Stimulated activated naive CD4-positive, alpha-beta T cell (primary cell): ENCODE measurements around the gene ACKR2.
"Not testable (repeated sequence)": the region's sequence is repeated elsewhere in the genome, so short reads cannot be mapped to it uniquely, and the experiment has no call there.

ENCODE experiments used
- DNase-seq, 6 experiments: peaks; one replicate each; lab custom pipeline; 2025; lab: John Stamatoyannopoulos, UW

ACKR2 gene

GRCh38 chr3:42855547-42856380, 46.5 kb downstream of the ACKR2 start:
- DNase-seq: no peak

- DNase-seq: no peak
These were observed 47.3 kb downstream of the ACKR2 start for GRCh38 chr3:42856544-42856943.

GRCh38 chr3:42864321-42864950, 55.2 kb downstream of the ACKR2 start:
- DNase-seq: no peak

DNA sequence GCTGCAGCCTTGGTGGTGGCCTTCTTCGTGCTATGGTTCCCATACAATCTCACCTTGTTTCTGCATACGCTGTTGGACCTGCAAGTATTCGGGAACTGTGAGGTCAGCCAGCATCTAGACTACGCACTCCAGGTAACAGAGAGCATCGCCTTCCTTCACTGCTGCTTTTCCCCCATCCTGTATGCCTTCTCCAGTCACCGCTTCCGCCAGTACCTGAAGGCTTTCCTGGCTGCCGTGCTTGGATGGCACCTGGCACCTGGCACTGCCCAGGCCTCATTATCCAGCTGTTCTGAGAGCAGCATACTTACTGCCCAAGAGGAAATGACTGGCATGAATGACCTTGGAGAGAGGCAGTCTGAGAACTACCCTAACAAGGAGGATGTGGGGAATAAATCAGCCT, 56.0 kb downstream of the ACKR2 start:
- no peak for DNase-seq

DNA sequence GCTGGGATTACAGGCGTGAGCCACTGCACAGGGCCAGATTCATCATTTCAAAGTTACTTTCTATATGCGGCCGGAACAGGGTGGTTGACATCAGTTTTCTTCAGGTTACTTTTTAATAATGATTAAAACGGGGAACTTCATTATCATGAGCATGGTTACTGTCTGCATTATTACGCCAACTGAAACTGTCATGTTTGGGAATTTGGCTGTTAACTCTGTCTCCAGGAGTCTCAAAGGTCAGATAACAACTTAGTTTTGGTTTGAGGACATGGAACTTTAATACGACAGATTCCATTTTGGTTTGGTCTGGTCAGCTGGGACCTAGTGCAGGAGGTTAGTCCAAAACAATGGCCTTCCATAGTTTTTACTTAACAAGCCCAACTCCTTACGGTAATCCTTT, 57.9 kb downstream of the ACKR2 start:
- DNase-seq: no peak

DNA sequence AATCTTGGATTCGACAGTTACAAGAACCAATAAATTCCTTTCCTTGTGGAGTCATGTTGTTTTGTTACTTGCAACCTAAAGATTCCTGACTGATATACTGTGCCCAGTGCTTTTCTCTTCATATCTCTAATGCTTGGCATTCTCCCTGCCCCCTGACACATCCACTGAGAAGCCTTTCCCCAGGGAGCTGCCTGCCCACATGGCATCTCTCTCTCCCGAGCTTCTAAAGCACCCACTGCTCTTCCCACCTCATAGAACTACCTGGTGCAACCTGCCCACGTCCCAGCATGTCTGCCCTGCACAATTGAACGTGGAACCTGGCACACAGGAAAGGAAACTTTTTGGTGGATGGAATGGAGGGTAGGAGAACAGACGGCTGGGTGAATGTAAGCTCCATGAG, 59.6 kb downstream of the ACKR2 start:
- no peak for DNase-seq

- no peak for DNase-seq
These were observed 62.4 kb downstream of the ACKR2 start for GRCh38 chr3:42871592-42872196.

- DNase-seq: no peak
These were observed 63.5 kb downstream of the ACKR2 start for GRCh38 chr3:42872718-42873117.

DNA sequence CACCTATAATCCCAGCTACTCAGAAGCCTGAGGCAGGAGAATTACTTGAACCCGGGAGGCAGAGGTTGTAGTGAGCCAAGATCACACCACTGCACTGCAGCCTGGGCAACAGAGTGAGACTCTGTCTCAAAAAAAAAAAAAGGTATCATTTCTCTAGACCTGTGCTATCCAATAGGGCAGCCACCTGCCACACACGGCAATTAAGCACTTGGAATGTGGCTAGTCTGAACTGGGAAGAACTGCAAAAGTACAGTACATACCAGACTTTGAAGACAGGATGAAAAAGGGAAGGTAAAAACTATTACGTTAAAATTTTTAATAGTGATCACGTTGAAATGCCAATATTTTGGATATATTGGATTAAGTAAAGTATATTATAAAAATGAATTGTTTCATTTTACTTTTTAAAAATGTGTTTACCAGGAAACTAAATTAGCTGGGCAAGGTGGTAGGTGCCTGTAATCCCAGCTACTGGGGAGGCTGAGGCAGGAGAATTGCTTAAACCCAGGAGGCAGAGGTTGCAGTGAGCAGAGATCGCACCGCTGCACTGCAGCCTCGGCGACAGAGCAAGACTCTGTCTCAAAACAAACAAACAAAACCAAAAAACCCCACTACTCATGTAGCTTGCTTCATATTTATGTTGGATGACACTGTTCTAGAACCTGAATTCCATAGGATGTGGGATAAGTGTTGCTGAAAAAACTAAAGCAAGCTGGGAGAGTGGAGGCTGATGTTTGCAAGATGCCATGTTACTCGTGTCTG, 64.2 kb downstream of the ACKR2 start:
- no peak for DNase-seq

DNA sequence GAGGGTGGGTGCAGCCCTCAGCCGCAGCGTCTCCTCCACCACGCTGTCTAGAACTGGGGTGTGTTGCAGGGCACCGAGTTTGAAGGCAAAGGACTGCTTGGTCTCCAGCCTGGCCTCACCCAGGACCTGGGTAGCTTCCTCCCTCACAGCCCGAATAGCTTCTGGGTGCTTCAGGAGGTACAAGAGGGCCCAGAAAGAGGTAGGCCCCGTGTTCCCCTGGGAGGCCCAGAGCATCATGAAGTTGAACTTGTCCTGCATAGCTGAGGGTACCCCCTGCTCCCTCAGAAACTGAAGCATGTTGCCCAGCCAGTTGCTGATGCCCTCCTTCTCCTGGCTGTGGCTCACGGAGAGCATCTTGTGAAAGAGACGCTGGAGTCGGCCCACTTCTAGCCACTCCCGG, 65.5 kb downstream of the ACKR2 start:
- DNase-seq: no peak

DNA sequence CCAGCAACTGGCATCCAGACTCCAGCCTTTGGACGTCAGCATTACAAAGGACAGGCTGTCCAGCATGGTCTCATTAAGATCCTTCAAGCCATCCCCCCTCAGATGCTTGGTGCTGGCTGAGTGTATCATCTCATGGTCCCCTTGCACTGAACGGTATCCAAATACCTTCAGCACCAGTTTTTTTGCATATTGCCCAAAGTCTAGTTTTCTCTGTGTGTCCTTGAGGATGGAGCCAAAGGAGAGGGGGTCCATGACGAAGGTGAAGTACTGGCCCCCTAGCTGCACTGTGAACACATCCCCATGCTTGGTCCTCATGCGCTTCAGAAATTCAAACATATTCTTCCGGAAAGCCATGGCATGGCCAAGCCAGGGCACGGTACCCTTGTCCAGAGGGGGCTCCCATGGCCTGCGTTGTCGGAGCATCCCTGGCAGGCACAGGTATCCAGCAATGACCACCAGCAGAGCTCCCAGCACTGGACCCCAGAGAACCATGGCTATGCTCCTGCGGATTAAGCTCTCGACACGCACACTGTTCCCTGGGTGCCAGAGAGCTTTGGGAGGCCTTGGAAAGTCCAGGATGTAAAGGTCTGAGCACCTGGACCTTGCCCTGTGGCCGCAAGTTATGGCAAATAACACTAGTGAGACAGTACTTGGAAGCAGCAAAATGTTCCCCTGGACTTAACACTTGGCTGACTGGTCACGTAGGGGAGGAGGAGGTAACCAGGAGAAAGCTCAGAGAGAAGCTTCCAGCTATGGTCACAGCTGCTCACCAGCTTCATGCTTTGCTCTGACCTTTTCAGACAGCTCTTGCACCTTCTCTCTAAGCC, 66.3 kb downstream of the ACKR2 start, which contains the start of gene CYP8B1:
Gene CYP8B1, minus strand, starts transcription at position 555 of the 827 bp plus-strand sequence. Its CDS starts 63 bp downstream, at position 492.
- DNase-seq: no peak

DNA sequence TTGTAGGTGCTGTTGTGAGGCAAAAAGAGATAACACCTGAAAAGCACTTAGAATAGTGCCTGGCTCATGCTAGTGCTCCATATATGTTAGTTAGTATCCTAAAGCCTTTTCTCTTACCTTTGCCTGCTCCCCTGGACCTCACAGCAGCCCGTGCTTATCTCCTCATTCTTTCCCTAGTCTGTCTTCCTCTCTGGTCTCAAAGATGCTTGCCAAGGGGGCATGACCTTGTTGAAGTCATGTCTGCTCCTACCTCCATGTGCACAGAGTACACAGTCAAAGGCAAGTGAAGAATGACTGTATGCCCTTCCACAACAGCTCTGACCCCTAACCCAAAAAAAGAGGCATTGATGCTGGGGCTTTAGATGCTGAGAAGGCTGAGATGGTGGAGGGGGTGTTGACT, 67.2 kb downstream of the ACKR2 start:
- no peak for DNase-seq

- DNase-seq: no peak
These were observed 67.9 kb downstream of the ACKR2 start for GRCh38 chr3:42876940-42877720.

GRCh38 chr3:42877881-42878280, 68.6 kb downstream of the ACKR2 start:
- no peak for DNase-seq

GRCh38 chr3:42880183-42880582, 70.9 kb downstream of the ACKR2 start:
- DNase-seq: no peak

DNA sequence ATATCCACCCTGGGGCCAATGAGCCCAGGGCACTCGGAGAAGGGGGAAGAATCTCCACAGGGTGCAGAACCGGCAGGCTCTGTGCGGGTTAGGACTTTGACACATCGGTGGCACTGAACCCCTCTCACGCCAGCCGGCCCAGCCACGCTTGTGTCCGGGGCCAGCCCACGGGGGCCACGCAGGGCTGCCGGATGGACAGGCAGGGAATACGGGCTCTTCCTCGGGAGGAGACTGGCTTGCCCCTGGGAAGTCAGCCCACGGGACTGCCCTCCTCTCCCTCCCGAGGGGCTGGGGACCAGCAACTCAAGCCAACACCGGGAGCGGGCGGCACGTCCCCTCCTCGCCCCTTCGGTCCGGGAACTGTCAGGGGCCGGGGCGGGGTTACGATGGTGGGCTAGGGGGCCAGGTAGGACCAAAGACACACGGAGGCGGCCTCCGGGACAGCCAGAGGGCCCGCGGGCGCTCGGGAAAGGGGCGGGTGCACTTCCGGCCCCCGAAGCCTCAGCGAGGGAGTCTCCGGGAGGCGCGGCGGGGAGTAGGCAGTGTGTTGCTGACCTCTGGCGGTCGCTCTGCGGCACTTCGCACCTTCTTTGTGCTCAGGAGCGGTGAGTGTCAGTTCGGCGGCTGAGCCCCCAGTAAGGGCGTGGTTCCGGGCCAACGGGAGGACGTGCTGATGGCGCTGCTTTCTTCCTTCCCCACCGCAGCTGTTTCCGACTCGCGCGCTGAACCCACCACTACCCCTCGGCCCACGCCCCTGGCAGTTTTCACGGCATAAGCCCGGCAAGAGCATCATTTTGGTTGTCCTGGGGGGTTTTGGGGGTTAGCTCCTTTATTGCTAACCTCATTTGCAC, 71.6 kb downstream of the ACKR2 start:
- peak; percentile 77 to 85 (median 80) for DNase-seq

DNA sequence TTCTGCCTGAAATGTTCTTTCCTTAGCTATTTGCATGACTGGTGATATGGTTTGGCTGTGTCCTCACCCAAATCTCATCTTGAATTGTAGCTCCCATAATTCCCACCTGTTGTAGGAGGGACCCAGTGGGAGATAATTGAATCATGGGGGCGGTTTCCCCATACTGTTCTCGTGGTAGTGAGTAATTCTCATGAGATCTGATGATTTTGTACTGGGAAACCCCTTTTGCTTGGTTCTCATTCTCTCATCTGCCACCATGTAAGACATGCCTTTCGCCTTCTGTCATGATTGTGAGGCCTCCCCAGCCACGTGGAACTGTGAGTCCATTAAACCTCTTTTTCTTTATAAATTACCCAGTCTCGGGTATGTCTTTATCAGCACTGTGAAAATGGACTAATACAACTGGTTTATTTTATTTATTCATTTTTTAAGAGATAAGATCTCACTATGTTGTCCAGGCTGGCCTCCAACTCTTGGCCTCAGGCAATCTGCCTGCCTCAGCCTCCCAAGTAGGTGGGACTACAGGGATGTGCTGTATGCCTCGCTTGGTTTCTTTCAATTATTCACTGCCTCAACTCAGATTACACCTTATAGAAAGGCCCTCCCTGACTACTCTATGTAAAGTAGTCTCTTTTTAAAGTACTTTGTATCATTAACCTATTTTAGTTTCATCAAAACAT, 74.1 kb downstream of the ACKR2 start:
- DNase-seq: not testable (repeated sequence)

- DNase-seq: no peak
These were observed 75.1 kb downstream of the ACKR2 start for GRCh38 chr3:42884324-42884723.

GRCh38 chr3:42886294-42886822, 77.1 kb downstream of the ACKR2 start:
- no peak for DNase-seq
